Adipose tissue (tissue), 3 donors: ENCODE results near the gene RBBP7. TPM values are rescaled to one million over a fixed set of nuclear protein-coding genes. Genes with fewer than 3 reads are reported as not detected.

Experiments
- polyA plus RNA-seq, 3 donors: library from polyadenylated mRNA; stranded (reverse); fragments of 200-250 nt; gene quantifications; one replicate each; pipeline ENCODE4 v1.2.3, GENCODE V29; 2013
- donor health status: healthy with polysubstance abuse.
- donor health status: Bipolar disorder and iron deficiency.
- donor health status: healthy.

The RBBP7 gene
- polyA plus RNA-seq, 3 donors: 46.0 to 63.5 (median 55.4) TPM

Other genes with a start within 250 kb of the RBBP7 start
- under 1 TPM in 1 of 3 donors, not detected in 2; 0.41 TPM for gene S100G, start 220.2 kb downstream of the RBBP7 start, polyA plus RNA-seq
- 1 to 10 TPM; 4.3 to 6.7 (median 5.4) TPM for gene CTPS2, start 157.7 kb downstream of the RBBP7 start, polyA plus RNA-seq
- gene SYAP1, start 150.8 kb downstream of the RBBP7 start, polyA plus RNA-seq: 10 to 100 TPM in 2 of 3 donors, 1 to 10 TPM in 1; 5.7 to 17.0 (median 13.6) TPM
- 10 to 100 TPM in 2 of 3 donors, 1 to 10 TPM in 1; 5.0 to 19.2 (median 11.0) TPM for gene TXLNG, start 83.9 kb downstream of the RBBP7 start, polyA plus RNA-seq
- 10 to 100 TPM in 1 of 3 donors, 1 to 10 TPM in 2; 1.7 to 15.1 (median 9.1) TPM for gene REPS2, start 76.3 kb upstream of the RBBP7 start, polyA plus RNA-seq